ENCODE results near the gene SORCS2.

DNA sequence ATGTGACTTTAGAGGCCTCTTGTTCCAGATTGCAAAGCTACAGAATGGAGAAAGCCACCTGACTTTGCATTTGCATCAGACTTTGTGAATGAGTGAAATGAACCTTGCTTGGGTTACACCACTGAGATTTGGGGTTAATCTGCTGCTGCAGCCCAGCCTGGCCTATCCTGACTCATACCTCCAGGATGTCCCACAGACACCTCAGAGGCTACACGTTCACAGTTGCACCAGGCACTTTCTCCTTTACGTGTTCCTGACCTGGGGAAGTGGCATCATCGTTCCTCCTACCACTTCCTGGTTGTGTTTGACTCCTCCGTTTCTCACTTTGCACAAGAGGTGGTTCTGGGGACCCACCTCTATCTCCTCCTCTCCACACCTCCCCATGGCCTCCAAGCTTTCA is 9.2 kb upstream of the SORCS2 start:
- TF ChIP-seq, protein P1, sequence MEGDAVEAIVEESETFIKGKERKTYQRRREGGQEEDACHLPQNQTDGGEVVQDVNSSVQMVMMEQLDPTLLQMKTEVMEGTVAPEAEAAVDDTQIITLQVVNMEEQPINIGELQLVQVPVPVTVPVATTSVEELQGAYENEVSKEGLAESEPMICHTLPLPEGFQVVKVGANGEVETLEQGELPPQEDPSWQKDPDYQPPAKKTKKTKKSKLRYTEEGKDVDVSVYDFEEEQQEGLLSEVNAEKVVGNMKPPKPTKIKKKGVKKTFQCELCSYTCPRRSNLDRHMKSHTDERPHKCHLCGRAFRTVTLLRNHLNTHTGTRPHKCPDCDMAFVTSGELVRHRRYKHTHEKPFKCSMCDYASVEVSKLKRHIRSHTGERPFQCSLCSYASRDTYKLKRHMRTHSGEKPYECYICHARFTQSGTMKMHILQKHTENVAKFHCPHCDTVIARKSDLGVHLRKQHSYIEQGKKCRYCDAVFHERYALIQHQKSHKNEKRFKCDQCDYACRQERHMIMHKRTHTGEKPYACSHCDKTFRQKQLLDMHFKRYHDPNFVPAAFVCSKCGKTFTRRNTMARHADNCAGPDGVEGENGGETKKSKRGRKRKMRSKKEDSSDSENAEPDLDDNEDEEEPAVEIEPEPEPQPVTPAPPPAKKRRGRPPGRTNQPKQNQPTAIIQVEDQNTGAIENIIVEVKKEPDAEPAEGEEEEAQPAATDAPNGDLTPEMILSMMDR (IDR thresholded peaks at IDR 0.05; ENCODE audit: low read length), result no peak
- TF ChIP-seq EZH2 (IDR thresholded peaks at IDR 0.05; ENCODE audit: borderline replicate concordance, low read length), result no peak

Data from OCI-LY1 (cell line).